ENCODE measurements around the gene URAD. TPM values are rescaled to one million over a fixed set of nuclear protein-coding genes. Genes with fewer than 3 reads are reported as not detected.
"Not testable (repeated sequence)": the region's sequence is repeated elsewhere in the genome, so short reads cannot be mapped to it uniquely, and the experiment has no call there.

Gene URAD
- total and polyA plus RNA-seq, 8 donors = not detected

GRCh38 chr13:28010046-28010445 is 21.6 kb upstream of the URAD start:
- ATAC-seq = no peak
- intact Hi-C loops (cut with DNase I) = no loop called here
- no peak for TF ChIP-seq CTCF (IDR thresholded peaks at IDR 0.05)
- Histone ChIP-seq H3K27ac (no peak overlapping the region), H3K4me1 (no peaks in the 10 kb centered on the region), H3K9me3 (no peaks in the 10 kb centered on the region), H3K4me3 (no peak overlapping the region), H3K27me3 (peaks cover 0 to 29% of the 10 kb centered on the region in 2 donors), H3K36me3 (no peaks in the 10 kb centered on the region)
- DNase-seq = no peak

GRCh38 chr13:28005016-28005415 is 16.5 kb upstream of the URAD start:
- DNase-seq; intact Hi-C loops (cut with DNase I); H3K27ac ChIP-seq; H3K4me3 ChIP-seq; H3K27me3 ChIP-seq; H3K36me3 ChIP-seq; H3K9me3 ChIP-seq; ATAC-seq; H3K4me1 ChIP-seq: not testable (repeated sequence)

- no peak overlapping the region for H3K27ac ChIP-seq
- TF ChIP-seq CTCF (IDR thresholded peaks at IDR 0.05) = no peak
- no peak overlapping the region for H3K4me3 ChIP-seq
- no peak for ATAC-seq
- no peaks in the 10 kb centered on the region for H3K4me1 ChIP-seq
- no peaks in the 10 kb centered on the region for H3K9me3 ChIP-seq
- no peak for DNase-seq
- H3K27me3 ChIP-seq = no peaks in the 10 kb centered on the region
- intact Hi-C loops (cut with DNase I) = no loop called here
- H3K36me3 ChIP-seq = no peaks in the 10 kb centered on the region
These were observed 14.6 kb upstream of the URAD start for GRCh38 chr13:28002886-28003698.

GRCh38 chr13:28001837-28002473 is 13.5 kb upstream of the URAD start:
- Histone ChIP-seq H3K4me3 (no peak overlapping the region), H3K36me3 (no peaks in the 10 kb centered on the region), H3K4me1 (no peaks in the 10 kb centered on the region), H3K27ac (no peak overlapping the region), H3K9me3 (no peaks in the 10 kb centered on the region), H3K27me3 (no peaks in the 10 kb centered on the region)
- ATAC-seq = no peak
- TF ChIP-seq CTCF (IDR thresholded peaks at IDR 0.05) = no peak
- no peak for DNase-seq
- intact Hi-C loops (cut with DNase I) = no loop called here

- Histone ChIP-seq H3K4me1 (no peaks in the 10 kb centered on the region), H3K4me3 (no peak overlapping the region), H3K36me3 (no peaks in the 10 kb centered on the region), H3K27me3 (no peaks in the 10 kb centered on the region), H3K9me3 (no peaks in the 10 kb centered on the region), H3K27ac (no peak overlapping the region)
- no peak for DNase-seq
- no peak for ATAC-seq
- intact Hi-C loops (cut with DNase I) = no loop called here
- no peak for TF ChIP-seq CTCF (IDR thresholded peaks at IDR 0.05)
These were observed 12.6 kb upstream of the URAD start for GRCh38 chr13:28001049-28001448.

All from left lung (tissue), 10 donors.